Activated T-helper 17 cell treated with anti-CD3 and anti-CD28 coated beads, Interleukin-2, amount 50 U/mL, for 72 hours (primary cell): ENCODE data around the gene BAIAP2L1. TPM values are rescaled to one million over a fixed set of nuclear protein-coding genes. Genes with fewer than 3 reads are reported as not detected.
"Not testable (repeated sequence)": the region's sequence is repeated elsewhere in the genome, so short reads cannot be mapped to it uniquely, and the experiment has no call there.

Experiments used
- ATAC-seq: fragments of 150-1000 bp; cut with Tn5 transposase; replicated peaks from 2 replicates; pipeline ENCODE4 v1.10.0; 2021; ENCODE audit warnings: mild to moderate bottlenecking, moderate library complexity
- H3K27ac Mint-ChIP-seq: one replicate; pipeline ENCODE4 v1.8.0; 2022; ENCODE audit warnings: mixed read lengths
- H3K27me3 Mint-ChIP-seq: one replicate; pipeline ENCODE4 v1.8.0; 2022; ENCODE audit warnings: mixed read lengths
- H3K36me3 Mint-ChIP-seq: one replicate; pipeline ENCODE4 v1.8.0; 2022; ENCODE audit warnings: low read depth, mild to moderate bottlenecking, mixed read lengths
- H3K4me1 Mint-ChIP-seq: one replicate; pipeline ENCODE4 v1.8.0; 2022; ENCODE audit warnings: mixed read lengths
- H3K4me3 Mint-ChIP-seq: one replicate; pipeline ENCODE4 v1.8.0; 2022; ENCODE audit warnings: mild to moderate bottlenecking, mixed read lengths
- H3K9me3 Mint-ChIP-seq: one replicate; pipeline ENCODE4 v1.8.0; 2022; ENCODE audit warnings: mixed read lengths
- total RNA-seq, 2 donors: library from RNA; stranded (reverse); gene quantifications; one replicate each; pipeline ENCODE4 v1.2.3, GENCODE V29; 2022

The BAIAP2L1 gene
- total RNA-seq, 2 donors from 2014 or later: 1.2 to 6.0 TPM

DNA sequence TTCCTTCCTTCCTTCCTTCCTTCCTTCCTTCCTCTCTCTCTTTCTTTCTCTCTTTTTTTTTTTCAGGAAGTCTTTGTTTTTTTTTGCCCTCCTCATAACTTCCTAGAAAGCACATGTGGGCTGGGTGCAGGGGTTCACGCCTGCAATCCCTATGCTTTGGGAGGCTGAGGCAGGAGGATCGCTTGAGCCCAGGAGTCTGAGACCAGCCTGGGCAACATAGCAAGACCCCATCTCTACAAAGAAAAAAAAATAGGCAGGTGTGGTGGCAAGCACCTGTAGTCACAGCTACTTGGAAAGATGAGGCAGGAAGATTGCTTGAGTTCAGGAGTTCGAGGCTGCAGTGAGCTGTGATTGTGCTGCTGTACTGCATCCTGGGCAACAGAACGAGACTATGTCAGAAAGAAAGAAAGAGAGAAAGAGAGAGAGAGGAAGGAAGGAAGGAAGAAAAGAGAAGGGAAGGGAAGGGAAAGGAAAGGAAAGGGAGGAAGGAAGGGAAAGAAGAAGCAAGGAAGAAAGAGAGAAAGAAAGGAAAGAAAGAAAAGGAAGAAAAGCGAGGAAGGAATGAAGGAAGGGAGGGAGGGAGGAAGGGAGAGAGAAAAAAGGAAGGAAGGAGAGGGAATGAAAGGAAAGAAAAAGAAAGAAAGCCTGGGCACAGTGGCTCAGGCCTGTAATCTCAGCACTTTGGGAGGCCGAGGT is 13.5 kb upstream of the BAIAP2L1 start:
- no peak overlapping the region for H3K4me3 Mint-ChIP-seq
- H3K4me1 Mint-ChIP-seq: peaks cover 8% of the 10 kb centered on the region
- H3K27me3 Mint-ChIP-seq: peaks cover 10% of the 10 kb centered on the region

DNA sequence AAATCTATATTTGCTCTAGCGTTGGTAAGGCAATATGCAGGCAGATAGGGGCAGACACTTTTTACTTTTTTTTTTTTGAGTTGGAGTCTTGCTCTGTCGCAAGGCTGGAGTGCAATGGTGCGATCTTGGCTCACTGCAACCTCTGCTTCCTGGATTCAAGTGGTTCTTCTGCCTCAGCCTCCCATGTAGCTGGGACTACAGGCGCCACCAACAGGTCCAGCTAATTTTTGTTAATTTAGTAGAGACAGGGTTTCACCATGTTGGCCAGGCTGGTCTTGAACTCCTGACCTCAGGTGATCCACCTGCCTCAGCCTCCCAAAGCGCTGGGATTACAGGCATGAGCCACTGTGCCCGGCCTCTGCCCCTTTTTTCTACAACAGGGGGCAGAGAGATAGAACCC is 12.8 kb upstream of the BAIAP2L1 start:
- not testable (repeated sequence) for H3K4me3 Mint-ChIP-seq, H3K4me1 Mint-ChIP-seq, H3K36me3 Mint-ChIP-seq, H3K9me3 Mint-ChIP-seq, ATAC-seq, H3K27ac Mint-ChIP-seq
- peaks cover 10% of the 10 kb centered on the region for H3K27me3 Mint-ChIP-seq

More for the DNA sequence above, 13.5 kb upstream of the BAIAP2L1 start:
- H3K27ac Mint-ChIP-seq: peak overlapping the region; percentile 25
- no peaks in the 10 kb centered on the region for H3K9me3 Mint-ChIP-seq
- H3K36me3 Mint-ChIP-seq: no peaks in the 10 kb centered on the region
- no peak for ATAC-seq

- Mint-ChIP-seq H3K27me3 (peaks cover 10% of the 10 kb centered on the region), H3K4me1 (no peaks in the 10 kb centered on the region), H3K27ac (no peak overlapping the region), H3K36me3 (no peaks in the 10 kb centered on the region), H3K4me3 (no peak overlapping the region), H3K9me3 (no peaks in the 10 kb centered on the region)
- ATAC-seq: no peak
Observed at GRCh38 chr7:98409843-98410242, 9.0 kb upstream of the BAIAP2L1 start.

DNA sequence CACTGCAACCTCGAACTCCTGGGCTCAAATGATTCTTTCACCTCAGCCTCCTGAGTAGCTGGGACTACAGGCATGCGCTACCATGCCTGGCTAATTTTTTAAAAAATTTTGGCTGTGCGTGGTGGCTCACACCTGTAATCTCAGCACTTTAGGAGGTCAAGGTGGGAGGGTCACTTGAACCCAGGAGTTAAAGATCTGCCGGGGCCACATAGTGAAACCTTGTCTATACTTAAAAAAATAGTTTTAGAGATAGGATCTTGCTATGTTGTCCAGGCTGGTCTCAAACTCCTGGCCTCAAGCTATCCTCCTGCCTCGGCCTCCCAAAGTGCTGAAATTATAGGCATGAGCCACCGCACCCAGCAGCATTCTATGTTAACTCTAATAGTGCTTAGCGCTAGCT is 7.3 kb upstream of the BAIAP2L1 start:
- ATAC-seq, H3K4me1 Mint-ChIP-seq, H3K9me3 Mint-ChIP-seq, H3K4me3 Mint-ChIP-seq, H3K27me3 Mint-ChIP-seq, H3K36me3 Mint-ChIP-seq, H3K27ac Mint-ChIP-seq: not testable (repeated sequence)

DNA sequence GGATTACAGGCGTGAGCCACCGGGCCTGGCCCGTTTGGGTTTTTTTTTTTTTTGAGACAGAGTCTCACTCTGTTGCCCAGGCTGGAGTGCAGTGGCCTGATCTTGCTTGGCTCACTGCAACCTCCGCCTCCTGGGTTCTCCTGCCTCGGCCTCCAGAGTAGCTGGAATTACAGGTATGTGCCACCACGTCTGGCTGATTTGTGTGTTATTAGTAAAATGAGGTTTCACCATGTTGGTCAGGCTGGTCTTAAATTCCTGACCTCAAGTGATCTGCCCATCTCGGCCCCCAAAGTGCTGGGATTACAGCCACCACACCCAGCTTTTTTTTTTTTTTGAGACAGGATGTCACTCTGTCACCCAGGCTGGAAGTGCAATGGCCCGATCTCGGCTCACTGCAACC is 5.9 kb upstream of the BAIAP2L1 start:
- H3K4me3 Mint-ChIP-seq: no peak overlapping the region
- no peaks in the 10 kb centered on the region for H3K27me3 Mint-ChIP-seq
- no peak overlapping the region for H3K27ac Mint-ChIP-seq
- H3K36me3 Mint-ChIP-seq: no peaks in the 10 kb centered on the region
- no peak for ATAC-seq
- no peaks in the 10 kb centered on the region for H3K9me3 Mint-ChIP-seq
- no peaks in the 10 kb centered on the region for H3K4me1 Mint-ChIP-seq

DNA sequence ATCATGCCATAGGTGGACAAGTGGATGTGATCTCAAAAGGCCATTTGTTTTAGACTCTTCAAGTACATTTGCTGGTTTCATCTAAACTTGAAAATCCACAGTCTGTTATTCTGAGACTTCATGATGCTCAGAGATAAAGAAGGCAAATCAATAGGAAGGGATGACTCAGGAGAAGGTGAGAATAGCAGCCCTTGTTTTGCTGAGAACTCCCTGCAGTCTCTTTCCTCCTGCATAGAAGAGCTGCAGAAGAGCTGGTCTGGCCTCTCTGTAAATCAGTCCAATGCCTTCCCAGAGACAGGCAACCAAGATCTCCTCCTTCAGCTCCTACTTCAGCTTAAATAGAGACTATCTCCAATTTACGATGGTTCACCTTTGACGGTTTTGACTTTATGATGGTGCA is 4.0 kb upstream of the BAIAP2L1 start:
- Mint-ChIP-seq H3K27ac (no peak overlapping the region), H3K36me3 (no peaks in the 10 kb centered on the region), H3K27me3 (no peaks in the 10 kb centered on the region), H3K4me3 (no peak overlapping the region), H3K9me3 (no peaks in the 10 kb centered on the region), H3K4me1 (no peaks in the 10 kb centered on the region)
- ATAC-seq: no peak

DNA sequence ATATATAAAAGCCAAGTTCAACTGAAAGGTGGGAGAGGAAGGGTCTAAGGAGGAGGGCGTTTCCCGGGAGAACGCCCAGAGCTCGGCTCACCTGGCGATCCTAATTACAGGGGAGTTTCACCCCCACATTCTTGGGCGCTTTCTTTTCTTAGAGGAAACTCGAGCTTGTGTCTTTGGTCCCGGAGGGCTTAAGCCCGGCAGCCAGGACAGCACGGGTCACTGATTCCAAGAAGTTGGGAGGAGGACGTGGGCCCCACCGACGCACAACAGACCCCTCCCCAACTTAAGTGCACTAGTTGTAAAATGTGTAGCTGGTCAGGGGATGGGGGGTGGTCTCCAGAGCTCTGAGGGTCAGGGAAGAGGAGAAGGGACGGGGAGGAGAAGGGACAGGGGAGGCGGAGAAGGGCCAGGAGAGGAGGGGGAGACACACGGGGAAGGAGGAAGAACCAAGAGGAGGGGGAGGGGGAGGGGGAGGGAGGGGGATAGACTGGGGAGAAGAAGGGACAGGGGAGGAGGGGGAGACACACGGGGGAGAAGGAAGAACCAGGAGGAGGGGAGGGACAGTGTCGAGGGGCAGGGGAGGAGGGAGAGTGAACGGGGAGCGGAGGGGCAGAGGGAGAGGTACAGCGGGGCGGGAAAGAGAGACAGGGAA is 874 bp downstream of the BAIAP2L1 start:
- no peak for ATAC-seq
- H3K9me3 Mint-ChIP-seq: no peaks in the 10 kb centered on the region
- H3K4me3 Mint-ChIP-seq: peak overlapping the region; percentile 63
- H3K36me3 Mint-ChIP-seq: no peaks in the 10 kb centered on the region
- H3K27me3 Mint-ChIP-seq: peaks cover 11% of the 10 kb centered on the region
- peaks cover 3% of the 10 kb centered on the region for H3K4me1 Mint-ChIP-seq
- peak overlapping the region; percentile 58 for H3K27ac Mint-ChIP-seq

DNA sequence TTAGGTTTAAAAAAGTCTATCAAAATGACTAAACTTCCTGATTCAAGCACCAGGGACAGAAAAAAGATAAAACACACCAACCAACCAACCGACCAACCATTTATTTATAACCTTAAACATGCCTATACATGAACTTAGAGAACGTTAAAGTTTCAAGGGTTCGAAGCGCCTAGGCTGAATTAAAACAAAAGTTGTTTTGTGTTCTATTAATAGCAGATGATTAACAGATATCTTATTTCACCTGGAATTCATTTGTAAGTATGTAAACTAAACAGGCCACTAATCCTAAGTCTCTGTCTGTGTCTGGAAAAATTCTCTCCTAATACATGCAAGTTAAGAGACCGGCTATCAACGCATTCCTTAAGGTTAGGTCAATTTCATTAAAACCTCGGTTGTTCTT is 1.4 kb downstream of the BAIAP2L1 start:
- H3K36me3 Mint-ChIP-seq: no peaks in the 10 kb centered on the region
- ATAC-seq: no peak

DNA sequence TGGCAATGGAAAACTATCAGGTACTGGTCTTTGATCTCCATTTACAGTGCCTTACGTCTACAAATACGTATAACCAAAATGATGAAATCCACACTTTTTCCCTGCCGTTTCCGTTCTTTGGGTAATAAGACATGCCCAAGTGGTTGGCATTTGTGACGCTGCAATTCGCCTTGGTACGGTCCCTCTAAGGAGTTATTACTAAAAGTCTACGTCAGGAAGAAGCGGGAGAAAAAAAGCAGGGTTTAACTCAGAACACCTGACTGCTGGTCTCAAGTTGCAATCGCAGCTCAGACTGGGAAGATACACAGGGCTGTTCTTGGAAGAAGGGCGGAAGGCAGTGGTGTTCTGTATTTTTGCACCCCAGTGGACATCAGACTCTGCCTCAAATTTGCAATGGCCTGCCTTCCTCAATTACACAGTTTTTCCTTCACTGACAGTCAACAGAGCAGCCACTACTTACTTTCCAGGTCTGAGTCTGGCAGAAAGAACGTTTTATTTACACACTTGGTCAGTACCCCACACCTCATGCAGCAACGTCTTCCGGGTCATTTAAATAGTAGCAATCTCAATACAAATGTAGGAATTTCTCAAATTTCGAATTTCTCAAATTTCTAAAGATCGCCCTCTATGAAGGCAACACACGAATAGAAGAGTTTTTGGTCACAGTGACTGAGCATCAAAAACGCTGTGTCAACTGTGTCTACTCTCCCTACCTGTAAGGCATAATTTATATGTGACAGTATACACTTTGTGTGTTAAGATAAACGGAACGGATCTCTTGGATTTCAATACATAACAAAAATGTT is 2.1 kb downstream of the BAIAP2L1 start:
- peaks cover 11% of the 10 kb centered on the region for H3K27me3 Mint-ChIP-seq
- H3K27ac Mint-ChIP-seq: no peak overlapping the region
- no peaks in the 10 kb centered on the region for H3K36me3 Mint-ChIP-seq
- no peak for ATAC-seq
- H3K4me3 Mint-ChIP-seq: peak overlapping the region; percentile 63
- no peaks in the 10 kb centered on the region for H3K9me3 Mint-ChIP-seq
- peaks cover 3% of the 10 kb centered on the region for H3K4me1 Mint-ChIP-seq

More for the DNA sequence above, 1.4 kb downstream of the BAIAP2L1 start:
- peaks cover 3% of the 10 kb centered on the region for H3K4me1 Mint-ChIP-seq
- H3K27ac Mint-ChIP-seq: peak overlapping the region; percentile 58
- H3K4me3 Mint-ChIP-seq: peak overlapping the region; percentile 63
- H3K27me3 Mint-ChIP-seq: peaks cover 11% of the 10 kb centered on the region
- no peaks in the 10 kb centered on the region for H3K9me3 Mint-ChIP-seq

GRCh38 chr7:98396768-98397167 is 4.1 kb downstream of the BAIAP2L1 start:
- ATAC-seq: no peak
- peaks cover 11% of the 10 kb centered on the region for H3K27me3 Mint-ChIP-seq
- no peaks in the 10 kb centered on the region for H3K9me3 Mint-ChIP-seq
- H3K4me3 Mint-ChIP-seq: no peak overlapping the region
- H3K27ac Mint-ChIP-seq: no peak overlapping the region
- peaks cover 3% of the 10 kb centered on the region for H3K4me1 Mint-ChIP-seq
- no peaks in the 10 kb centered on the region for H3K36me3 Mint-ChIP-seq

DNA sequence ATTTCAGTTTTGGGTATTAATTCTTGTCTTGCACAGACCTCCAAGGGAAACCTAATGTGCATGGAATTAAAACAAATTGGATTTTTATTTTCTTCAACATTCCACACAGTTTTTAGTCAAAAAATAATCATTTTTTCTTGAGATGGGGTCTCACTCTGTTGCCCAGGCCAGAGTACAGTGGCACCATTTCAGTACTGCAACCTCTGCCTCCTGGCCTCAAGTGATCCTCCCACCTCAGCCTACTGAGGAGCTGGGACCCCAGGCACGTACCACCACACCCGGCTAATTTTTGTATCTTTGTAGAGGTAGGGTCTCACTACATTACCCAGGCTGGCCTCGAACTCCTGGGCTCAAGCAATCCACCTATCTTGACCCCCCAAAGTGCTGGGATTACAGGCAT is 4.9 kb downstream of the BAIAP2L1 start:
- Mint-ChIP-seq H3K27me3 (peaks cover 11% of the 10 kb centered on the region), H3K4me3 (no peak overlapping the region), H3K27ac (no peak overlapping the region), H3K36me3 (no peaks in the 10 kb centered on the region), H3K9me3 (no peaks in the 10 kb centered on the region), H3K4me1 (peaks cover 3% of the 10 kb centered on the region)
- ATAC-seq: no peak

- ATAC-seq: no peak
- H3K36me3 Mint-ChIP-seq: no peaks in the 10 kb centered on the region
Observed at GRCh38 chr7:98395481-98395880, 5.4 kb downstream of the BAIAP2L1 start.

GRCh38 chr7:98394377-98394836 is 6.5 kb downstream of the BAIAP2L1 start:
- no peaks in the 10 kb centered on the region for H3K9me3 Mint-ChIP-seq

More at GRCh38 chr7:98395481-98395880, 5.4 kb downstream of the BAIAP2L1 start:
- Mint-ChIP-seq H3K9me3 (no peaks in the 10 kb centered on the region), H3K4me3 (no peak overlapping the region), H3K4me1 (peaks cover 3% of the 10 kb centered on the region), H3K27ac (no peak overlapping the region), H3K27me3 (peaks cover 11% of the 10 kb centered on the region)

DNA sequence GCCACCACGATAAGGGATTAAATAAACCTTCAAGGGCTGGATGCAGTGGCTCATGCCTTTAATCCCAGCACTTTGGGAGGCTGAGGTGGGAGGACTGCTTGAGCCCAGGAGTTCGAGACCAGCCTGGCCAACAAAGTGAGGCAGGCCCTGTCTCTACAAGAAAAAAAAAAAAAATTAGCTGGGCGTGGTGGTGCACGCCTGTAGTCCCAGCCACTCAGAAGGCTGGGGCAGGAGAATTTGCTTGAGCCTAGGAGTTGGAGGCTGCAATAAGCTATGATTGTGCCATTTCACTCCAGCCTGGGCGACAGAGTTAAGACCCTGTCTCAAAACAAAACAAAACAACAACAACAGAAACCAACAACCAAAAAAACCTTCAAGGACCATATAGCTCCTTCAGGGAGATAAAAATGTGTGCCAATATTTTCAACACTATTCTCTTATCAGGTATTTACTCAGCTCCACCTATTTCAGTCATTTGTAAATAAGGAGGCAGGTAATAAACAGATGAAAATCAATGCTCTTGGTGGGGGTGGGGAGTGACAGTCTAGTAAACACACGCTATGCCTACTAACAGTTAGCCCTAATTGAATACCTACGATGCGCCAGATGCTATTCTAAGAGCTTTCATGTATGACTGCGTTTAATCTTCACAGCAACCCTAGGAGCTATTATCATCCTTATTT is 13.2 kb downstream of the BAIAP2L1 start:
- Mint-ChIP-seq H3K27me3 (peaks cover 4% of the 10 kb centered on the region), H3K27ac (no peak overlapping the region), H3K4me3 (no peak overlapping the region), H3K36me3 (no peaks in the 10 kb centered on the region), H3K9me3 (no peaks in the 10 kb centered on the region), H3K4me1 (no peaks in the 10 kb centered on the region)
- ATAC-seq: no peak

More at GRCh38 chr7:98394377-98394836, 6.5 kb downstream of the BAIAP2L1 start:
- no peaks in the 10 kb centered on the region for H3K36me3 Mint-ChIP-seq
- peaks cover 8% of the 10 kb centered on the region for H3K27me3 Mint-ChIP-seq
- no peak for ATAC-seq
- no peak overlapping the region for H3K4me3 Mint-ChIP-seq
- peaks cover 3% of the 10 kb centered on the region for H3K4me1 Mint-ChIP-seq
- H3K27ac Mint-ChIP-seq: no peak overlapping the region
